ENCODE measurements around the gene GALE.
"Not testable (repeated sequence)": the region's sequence is repeated elsewhere in the genome, so short reads cannot be mapped to it uniquely, and the experiment has no call there.

The GALE gene

GRCh38 chr1:23793861-23794731 lies 6.5 kb downstream of the GALE start:
- in situ Hi-C loops (cut with MboI; ENCODE audit: low sequenced_read_pairs) = no loop called here

- in situ Hi-C loops (cut with MboI; ENCODE audit: low sequenced_read_pairs) = no loop called here
These were observed 7.4 kb downstream of the GALE start for GRCh38 chr1:23793018-23793781.

- in situ Hi-C loops (cut with MboI; ENCODE audit: low sequenced_read_pairs) = no loop called here
These were observed 8.2 kb downstream of the GALE start for GRCh38 chr1:23792151-23792945.

DNA sequence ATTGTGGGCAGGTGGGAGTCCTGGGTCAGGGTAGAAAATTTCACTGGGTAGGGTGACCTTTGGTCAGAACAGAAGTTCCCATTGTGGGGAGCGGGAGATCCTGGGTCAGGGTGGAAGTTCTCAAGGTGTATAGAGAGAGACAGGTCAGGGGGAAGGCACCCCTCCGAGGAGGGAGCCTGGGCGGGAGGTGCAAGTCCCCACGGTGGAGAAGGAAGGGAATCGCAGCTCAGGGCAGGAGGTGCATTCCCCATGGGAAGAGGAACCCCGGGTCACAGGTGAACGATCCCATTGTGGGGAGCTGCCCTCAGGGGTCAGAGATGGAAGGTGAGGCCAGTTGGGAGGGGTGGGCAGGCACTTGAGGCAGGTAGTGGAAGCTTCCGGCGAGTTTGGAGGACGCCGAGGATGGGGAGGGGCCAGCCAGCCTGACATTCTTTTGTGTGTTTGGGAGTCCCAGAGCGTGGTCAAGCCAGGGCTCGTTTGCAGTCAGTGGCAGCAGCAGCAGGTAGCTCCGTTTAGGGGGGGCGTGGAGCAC lies 9.0 kb downstream of the GALE start:
- in situ Hi-C loops (cut with MboI; ENCODE audit: low sequenced_read_pairs) = no loop called here

DNA sequence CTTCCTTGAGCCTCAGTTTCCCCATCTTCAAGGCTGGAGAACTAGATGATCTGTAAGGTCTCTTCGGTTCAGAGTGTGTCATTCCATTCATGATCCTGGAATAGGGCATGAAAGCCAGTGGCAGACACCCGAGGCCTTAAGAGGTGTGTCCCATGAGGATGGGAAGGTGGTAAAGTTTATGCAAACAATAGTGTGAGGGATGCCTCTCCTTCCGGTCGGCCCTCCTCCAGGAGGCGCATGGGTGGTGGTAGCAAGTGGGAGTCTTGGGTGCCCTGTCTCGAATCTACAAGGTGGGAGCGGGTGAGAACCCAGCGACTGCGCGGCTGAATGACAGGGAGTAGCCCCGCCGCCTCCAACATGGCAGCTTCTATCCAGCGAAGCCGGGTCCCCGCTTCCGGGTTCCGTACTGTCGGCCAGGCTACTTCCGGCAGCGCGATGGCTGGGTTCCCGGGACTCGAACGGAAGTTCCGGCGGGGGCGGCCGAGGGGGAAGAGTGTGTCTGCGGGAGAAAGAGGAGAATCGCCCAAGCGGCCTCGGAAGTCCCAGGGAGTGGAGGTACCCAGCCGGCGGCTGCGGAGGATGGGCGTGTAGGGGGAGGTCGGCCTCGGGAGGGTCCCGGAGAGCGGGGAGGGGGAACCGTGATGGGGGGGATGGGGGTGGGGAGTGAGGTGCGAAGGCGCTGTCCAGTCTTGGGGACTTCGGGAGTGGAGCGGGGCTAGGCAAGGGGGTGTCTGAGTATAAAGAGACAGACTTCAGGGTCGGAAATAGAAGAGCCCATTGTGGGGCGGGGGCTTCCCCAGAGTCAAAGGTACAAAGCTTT lies 9.6 kb downstream of the GALE start, which contains the start of gene LYPLA2:
LYPLA2 (plus strand) TSS at position 450 of the 820 bp plus-strand sequence. CDS start 1,538 bp downstream, outside the sequence.
- in situ Hi-C loops (cut with MboI; ENCODE audit: low sequenced_read_pairs) = no loop called here

DNA sequence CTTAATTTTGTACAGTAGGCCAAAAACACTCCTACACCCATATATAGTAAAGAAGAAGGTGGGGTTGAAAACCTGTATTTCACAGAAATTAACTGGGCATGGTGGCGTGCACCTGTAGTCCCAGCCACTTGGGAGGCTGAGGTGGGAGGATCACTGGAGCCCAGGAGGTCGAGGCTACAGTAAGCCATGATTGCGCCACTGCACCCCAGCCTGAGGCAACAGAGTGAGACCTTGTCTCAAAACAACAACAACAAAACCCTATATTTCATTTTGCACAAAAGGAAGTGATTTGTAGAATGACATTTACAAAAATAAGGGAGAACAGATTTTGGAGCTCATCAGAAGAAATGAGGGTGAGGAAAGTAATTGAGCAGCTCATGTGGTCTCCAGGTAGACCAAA lies 11.9 kb downstream of the GALE start:
- in situ Hi-C loops (cut with MboI; ENCODE audit: low sequenced_read_pairs) = no loop called here

DNA sequence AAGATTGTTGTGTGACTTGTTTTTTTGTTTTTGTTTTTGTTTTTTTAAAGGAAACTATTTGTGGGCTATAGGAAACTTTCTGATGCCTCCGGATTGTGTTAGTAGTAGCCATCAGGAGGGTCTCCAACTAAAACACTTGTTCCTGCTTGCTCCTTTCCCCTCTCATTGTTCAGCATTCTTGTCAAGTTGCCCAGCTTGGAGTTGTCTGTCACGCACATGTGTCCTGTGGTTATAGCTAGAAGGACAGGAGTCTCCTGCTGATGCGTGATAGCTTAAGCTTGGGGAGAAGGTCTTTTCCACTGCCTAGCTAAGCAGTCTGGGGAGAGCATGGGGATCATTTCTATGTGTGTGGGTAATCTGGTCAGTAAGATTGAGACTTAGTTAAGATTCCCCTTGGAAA lies 12.9 kb downstream of the GALE start:
- in situ Hi-C loops (cut with MboI; ENCODE audit: low sequenced_read_pairs) = no loop called here

DNA sequence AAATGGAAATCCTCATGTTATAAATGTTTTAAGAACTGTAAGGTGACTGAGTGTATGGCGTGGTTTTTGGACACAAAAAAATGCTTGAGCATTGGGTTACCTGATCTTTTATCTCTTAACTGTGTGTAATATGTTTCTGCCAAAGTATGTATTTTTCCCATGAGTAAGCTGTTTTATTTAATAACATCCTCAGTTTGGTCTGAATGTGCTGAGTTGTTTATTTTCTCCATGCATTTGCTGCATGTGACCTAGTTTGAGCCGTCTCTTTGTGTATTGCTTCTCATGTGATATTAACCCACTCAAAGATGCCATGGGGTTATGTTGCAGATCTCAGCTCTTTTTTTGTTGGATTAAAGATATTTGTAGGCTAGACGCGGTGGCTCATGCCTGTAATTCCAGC lies 15.7 kb downstream of the GALE start:
- in situ Hi-C loops (cut with MboI; ENCODE audit: low sequenced_read_pairs) = no loop called here

GRCh38 chr1:23783141-23783540 lies 17.4 kb downstream of the GALE start:
- in situ Hi-C loops (cut with MboI; ENCODE audit: low sequenced_read_pairs) = not testable (repeated sequence)

- in situ Hi-C loops (cut with MboI; ENCODE audit: low sequenced_read_pairs) = no loop called here
These were observed 20.7 kb downstream of the GALE start for GRCh38 chr1:23779826-23780371.

DNA sequence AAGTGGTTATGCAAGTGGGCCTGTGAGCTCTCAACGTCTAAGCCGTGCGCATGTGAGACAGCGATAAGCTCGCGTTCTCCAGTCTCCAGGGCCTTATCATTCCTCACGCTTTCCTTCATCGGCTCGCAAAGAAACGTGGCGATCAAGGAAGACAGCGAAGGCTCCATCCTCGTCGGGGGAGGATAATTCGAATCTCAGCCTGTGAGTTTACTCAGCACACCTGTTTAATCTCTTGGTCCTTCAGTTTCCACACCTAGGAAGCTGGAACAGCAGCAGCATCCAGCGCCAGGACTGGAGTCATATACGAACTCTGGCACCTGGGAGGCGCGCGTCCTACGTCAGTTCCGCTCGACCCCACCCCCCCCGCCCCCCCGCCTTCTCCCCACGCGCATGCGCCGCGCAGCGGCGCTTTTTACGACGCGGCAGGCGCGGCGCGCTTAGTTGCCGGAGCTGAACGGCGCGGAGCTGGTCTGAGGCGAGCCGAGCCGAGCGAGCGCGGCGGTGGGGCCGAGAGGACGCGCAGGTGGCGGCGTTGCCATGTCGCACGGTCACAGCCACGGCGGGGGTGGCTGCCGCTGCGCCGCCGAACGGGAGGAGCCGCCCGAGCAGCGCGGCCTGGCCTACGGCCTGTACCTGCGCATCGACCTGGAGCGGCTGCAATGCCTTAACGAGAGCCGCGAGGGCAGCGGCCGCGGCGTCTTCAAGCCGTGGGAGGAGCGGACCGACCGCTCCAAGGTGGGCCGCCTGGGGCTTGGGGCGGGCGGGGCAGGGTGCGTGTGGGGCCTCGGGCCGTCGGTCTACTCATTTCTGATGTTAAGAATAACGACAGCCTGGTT lies 22.4 kb downstream of the GALE start, which contains the start of gene PITHD1:
PITHD1 (plus strand) TSS at position 440 of the 836 bp plus-strand sequence; CDS start at position 538, 98 bp downstream.
- in situ Hi-C loops (cut with MboI; ENCODE audit: low sequenced_read_pairs) = no loop called here

DNA sequence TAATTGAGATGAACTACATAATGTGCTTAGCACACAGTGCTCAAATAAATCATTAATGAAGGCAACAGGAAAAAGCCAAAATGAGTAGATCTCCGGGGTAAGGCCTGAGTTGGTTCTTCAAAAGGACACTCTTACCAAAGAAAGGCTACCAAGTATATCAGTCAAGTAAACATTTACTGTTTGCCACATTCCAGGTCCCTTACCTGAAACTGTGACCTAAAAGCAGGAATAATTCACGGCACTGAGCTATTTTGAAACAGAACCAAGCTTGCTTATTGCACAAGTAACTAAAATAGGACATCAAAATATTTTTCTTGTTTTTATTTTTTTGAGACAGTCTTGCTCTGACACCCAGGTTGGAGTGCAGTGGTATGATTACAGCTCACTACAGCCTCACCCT lies 24.3 kb downstream of the GALE start:
- in situ Hi-C loops (cut with MboI; ENCODE audit: low sequenced_read_pairs) = no loop called here

DNA sequence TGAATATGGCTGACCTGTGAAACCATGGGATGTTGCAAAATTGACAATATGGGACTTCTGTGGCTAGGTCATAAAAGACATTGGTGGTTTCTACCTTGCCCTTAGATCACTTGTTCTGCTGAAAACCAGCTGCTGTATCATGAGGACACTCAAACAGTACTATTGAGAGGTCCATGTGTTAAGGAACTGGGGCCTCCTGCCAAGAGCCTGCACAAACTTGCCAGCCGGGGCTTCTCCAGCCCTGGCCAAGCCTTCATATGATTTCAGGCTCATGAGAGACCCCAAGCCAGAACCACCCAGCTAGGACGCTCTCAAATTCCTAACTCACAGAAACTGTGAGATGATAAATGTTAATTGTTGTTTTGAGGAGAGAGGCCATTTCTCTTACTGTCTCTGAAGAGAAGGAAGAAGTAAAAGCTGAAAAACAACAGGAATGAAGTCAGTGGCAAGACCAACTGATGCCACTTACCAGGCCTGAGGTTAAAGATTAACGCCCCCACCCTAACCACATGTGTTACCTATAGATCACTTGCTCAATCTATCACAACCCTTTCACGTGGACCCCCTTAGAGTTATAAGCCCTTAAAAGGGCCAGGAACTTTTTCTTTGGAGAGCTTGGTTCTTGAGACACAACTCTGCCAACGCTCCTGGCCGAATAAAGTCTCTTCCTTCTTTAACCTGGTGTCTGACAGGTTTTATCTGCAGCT lies 26.2 kb downstream of the GALE start:
- in situ Hi-C loops (cut with MboI; ENCODE audit: low sequenced_read_pairs) = no loop called here

- in situ Hi-C loops (cut with MboI; ENCODE audit: low sequenced_read_pairs) = no loop called here
These were observed 27.7 kb downstream of the GALE start for GRCh38 chr1:23772854-23773242.

GRCh38 chr1:23772049-23772853 lies 28.3 kb downstream of the GALE start:
- in situ Hi-C loops (cut with MboI; ENCODE audit: low sequenced_read_pairs) = no loop called here

- in situ Hi-C loops (cut with MboI; ENCODE audit: low sequenced_read_pairs) = no loop called here
These were observed 31.8 kb downstream of the GALE start for GRCh38 chr1:23768733-23769132.

DNA sequence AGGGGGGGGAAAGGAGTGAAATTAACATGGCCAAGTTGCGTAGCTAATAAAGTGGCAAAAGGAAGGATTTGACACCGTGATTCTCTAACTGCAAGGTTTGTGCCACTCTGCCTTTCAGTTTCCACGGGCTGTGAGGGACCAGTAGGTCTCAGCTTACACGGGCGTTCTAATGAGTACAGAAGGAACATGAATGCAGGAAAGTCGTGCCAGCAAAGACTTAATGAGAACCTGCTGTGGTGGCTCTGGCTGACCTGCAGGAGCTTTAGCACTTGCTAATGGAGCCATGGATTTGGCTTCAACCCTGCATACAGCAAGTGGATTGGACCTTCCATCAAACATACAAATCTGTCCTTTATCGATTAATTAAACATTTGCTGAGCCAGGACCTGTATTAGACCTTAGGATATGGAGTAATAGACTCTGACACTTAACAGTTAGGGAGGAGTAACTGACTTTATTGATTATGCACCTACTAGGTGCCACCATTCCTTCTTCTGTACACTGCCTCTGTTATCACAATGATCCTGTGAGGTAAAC lies 37.4 kb downstream of the GALE start:
- in situ Hi-C loops (cut with MboI; ENCODE audit: low sequenced_read_pairs) = no loop called here

All from HL-60/S4 treated with phorbol 12-myristate 13-acetate at 8.2 ng/mL for 4 days and 3 days (cell line).